WTC11 (cell line): ENCODE results near the gene KLHL8.

Source experiments
- CBFB ChIP-seq: sonication (generic); formaldehyde crosslinking; IDR thresholded peaks from 2 replicates; pipeline ENCODE4 v1.8.1; 2022; ENCODE audit warnings: mild to moderate bottlenecking, low read depth, missing genetic modification reagents
- CREB1 ChIP-seq: sonication (generic); formaldehyde crosslinking; IDR thresholded peaks from 2 replicates; pipeline ENCODE4 v1.8.0; 2023; ENCODE audit warnings: mild to moderate bottlenecking, missing genetic modification reagents
- FOXP1 ChIP-seq: sonication (generic); formaldehyde crosslinking; IDR thresholded peaks from 2 replicates; pipeline ENCODE4 v1.8.0; 2022; ENCODE audit warnings: missing genetic modification reagents, mild to moderate bottlenecking, moderate library complexity, borderline replicate concordance
- HMGA2 ChIP-seq: fragments of 250-450 bp; sonication (Bioruptor Pico); IDR thresholded peaks from 2 replicates; pipeline ENCODE4 v1.4.0; 2021; ENCODE audit warnings: mild to moderate bottlenecking, moderate library complexity
- JUN ChIP-seq: sonication (generic); formaldehyde crosslinking; IDR thresholded peaks from 2 replicates; pipeline ENCODE4 v1.8.0; 2023; ENCODE audit warnings: mild to moderate bottlenecking, missing genetic modification reagents
- NFYB ChIP-seq: sonication (generic); formaldehyde crosslinking; conservative IDR thresholded peaks from 2 replicates; pipeline ENCODE4 v1.8.0; 2022; ENCODE audit warnings: low read depth, missing genetic modification reagents
- NR3C1 ChIP-seq: sonication (generic); formaldehyde crosslinking; conservative IDR thresholded peaks from 2 replicates; pipeline ENCODE4 v1.8.1; 2023; ENCODE audit warnings: low read depth, mild to moderate bottlenecking, missing genetic modification reagents
- SMAD3 ChIP-seq: sonication (generic); formaldehyde crosslinking; IDR thresholded peaks from 2 replicates; pipeline ENCODE4 v1.8.0; 2022; ENCODE audit warnings: missing genetic modification reagents, mild to moderate bottlenecking, borderline replicate concordance
- SP1 ChIP-seq: sonication (generic); formaldehyde crosslinking; conservative IDR thresholded peaks from 2 replicates; pipeline ENCODE4 v1.8.1; 2022; ENCODE audit warnings: missing genetic modification reagents
- TF ChIP-seq, protein P1 (sequence below): fragments of 200-600 bp; IDR thresholded peaks from 2 replicates; pipeline ENCODE4 v1.8.0; 2022; ENCODE audit warnings: antibody characterized with exemption
- TF ChIP-seq, protein P2 (sequence below): sonication (generic); formaldehyde crosslinking; IDR thresholded peaks from 2 replicates; pipeline ENCODE4 v1.8.0; 2022; ENCODE audit warnings: mild to moderate bottlenecking, missing genetic modification reagents
- TF ChIP-seq, protein P3 (sequence below): sonication (generic); formaldehyde crosslinking; IDR thresholded peaks from 2 replicates; pipeline ENCODE4 v1.8.1; 2022; ENCODE audit warnings: missing genetic modification reagents, borderline replicate concordance
- TF ChIP-seq, protein P4 (sequence below): fragments of 250-450 bp; sonication (Bioruptor Pico); IDR thresholded peaks from 2 replicates; pipeline ENCODE4 v1.8.0; 2021; ENCODE audit warnings: mild to moderate bottlenecking

DNA sequence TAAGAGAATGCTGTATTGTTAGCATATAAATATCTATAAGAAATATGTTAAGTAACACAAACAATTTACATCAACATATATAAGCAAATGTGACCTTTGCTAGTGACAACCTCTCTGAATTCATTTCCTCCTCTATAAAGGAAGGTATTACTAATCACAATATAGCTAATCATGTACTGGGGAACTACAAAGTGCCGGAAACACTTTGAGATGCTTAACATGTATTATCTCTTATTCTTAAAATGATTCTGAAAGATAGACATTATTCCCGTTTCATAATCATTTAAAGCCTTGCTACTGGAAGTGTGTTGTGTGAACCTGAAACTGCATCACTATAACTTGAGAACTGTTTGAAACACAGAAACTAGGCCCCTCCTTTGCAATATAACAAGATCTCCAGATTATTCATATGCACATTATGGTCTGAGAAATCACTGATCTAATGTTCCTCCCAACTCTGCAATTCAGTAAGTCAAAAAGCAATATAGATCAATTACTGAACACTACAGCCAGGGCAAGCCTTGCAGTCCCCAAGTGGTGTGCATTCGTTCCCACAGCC lies 54.0 kb downstream of the KLHL8 start:
- TF ChIP-seq FOXP1 (CRISPR knock-in tag) = no peak
- no peak for TF ChIP-seq NFYB (CRISPR knock-in tag)
- TF ChIP-seq, protein P1, sequence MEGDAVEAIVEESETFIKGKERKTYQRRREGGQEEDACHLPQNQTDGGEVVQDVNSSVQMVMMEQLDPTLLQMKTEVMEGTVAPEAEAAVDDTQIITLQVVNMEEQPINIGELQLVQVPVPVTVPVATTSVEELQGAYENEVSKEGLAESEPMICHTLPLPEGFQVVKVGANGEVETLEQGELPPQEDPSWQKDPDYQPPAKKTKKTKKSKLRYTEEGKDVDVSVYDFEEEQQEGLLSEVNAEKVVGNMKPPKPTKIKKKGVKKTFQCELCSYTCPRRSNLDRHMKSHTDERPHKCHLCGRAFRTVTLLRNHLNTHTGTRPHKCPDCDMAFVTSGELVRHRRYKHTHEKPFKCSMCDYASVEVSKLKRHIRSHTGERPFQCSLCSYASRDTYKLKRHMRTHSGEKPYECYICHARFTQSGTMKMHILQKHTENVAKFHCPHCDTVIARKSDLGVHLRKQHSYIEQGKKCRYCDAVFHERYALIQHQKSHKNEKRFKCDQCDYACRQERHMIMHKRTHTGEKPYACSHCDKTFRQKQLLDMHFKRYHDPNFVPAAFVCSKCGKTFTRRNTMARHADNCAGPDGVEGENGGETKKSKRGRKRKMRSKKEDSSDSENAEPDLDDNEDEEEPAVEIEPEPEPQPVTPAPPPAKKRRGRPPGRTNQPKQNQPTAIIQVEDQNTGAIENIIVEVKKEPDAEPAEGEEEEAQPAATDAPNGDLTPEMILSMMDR = no peak
- TF ChIP-seq CREB1 (CRISPR knock-in tag) = no peak
- no peak for TF ChIP-seq CBFB (CRISPR knock-in tag)
- TF ChIP-seq, protein P2, sequence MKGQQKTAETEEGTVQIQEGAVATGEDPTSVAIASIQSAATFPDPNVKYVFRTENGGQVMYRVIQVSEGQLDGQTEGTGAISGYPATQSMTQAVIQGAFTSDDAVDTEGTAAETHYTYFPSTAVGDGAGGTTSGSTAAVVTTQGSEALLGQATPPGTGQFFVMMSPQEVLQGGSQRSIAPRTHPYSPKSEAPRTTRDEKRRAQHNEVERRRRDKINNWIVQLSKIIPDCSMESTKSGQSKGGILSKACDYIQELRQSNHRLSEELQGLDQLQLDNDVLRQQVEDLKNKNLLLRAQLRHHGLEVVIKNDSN (CRISPR knock-in tag) = no peak
- no peak for TF ChIP-seq SMAD3 (CRISPR knock-in tag)
- no peak for TF ChIP-seq SP1 (CRISPR knock-in tag)
- TF ChIP-seq JUN (CRISPR knock-in tag) = no peak
- TF ChIP-seq, protein P3, sequence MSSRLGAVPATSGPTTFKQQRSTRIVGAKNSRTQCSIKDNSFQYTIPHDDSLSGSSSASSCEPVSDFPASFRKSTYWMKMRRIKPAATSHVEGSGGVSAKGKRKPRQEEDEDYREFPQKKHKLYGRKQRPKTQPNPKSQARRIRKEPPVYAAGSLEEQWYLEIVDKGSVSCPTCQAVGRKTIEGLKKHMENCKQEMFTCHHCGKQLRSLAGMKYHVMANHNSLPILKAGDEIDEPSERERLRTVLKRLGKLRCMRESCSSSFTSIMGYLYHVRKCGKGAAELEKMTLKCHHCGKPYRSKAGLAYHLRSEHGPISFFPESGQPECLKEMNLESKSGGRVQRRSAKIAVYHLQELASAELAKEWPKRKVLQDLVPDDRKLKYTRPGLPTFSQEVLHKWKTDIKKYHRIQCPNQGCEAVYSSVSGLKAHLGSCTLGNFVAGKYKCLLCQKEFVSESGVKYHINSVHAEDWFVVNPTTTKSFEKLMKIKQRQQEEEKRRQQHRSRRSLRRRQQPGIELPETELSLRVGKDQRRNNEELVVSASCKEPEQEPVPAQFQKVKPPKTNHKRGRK (CRISPR knock-in tag) = no peak
- TF ChIP-seq NR3C1 (CRISPR knock-in tag) = no peak
- TF ChIP-seq, protein P4, sequence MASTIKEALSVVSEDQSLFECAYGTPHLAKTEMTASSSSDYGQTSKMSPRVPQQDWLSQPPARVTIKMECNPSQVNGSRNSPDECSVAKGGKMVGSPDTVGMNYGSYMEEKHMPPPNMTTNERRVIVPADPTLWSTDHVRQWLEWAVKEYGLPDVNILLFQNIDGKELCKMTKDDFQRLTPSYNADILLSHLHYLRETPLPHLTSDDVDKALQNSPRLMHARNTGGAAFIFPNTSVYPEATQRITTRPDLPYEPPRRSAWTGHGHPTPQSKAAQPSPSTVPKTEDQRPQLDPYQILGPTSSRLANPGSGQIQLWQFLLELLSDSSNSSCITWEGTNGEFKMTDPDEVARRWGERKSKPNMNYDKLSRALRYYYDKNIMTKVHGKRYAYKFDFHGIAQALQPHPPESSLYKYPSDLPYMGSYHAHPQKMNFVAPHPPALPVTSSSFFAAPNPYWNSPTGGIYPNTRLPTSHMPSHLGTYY (CRISPR knock-in tag) = no peak
- no peak for TF ChIP-seq HMGA2
